ENCODE data around the gene CELA2B.
A peak's percentile ranks its signal among the peaks of the same experiment; 100 is the strongest.
"Not testable (repeated sequence)": the region's sequence is repeated elsewhere in the genome, so short reads cannot be mapped to it uniquely, and the experiment has no call there.

Gene CELA2B

GRCh38 chr1:15430787-15431570, 44.9 kb upstream of the CELA2B start:
- TF ChIP-seq, protein P1, sequence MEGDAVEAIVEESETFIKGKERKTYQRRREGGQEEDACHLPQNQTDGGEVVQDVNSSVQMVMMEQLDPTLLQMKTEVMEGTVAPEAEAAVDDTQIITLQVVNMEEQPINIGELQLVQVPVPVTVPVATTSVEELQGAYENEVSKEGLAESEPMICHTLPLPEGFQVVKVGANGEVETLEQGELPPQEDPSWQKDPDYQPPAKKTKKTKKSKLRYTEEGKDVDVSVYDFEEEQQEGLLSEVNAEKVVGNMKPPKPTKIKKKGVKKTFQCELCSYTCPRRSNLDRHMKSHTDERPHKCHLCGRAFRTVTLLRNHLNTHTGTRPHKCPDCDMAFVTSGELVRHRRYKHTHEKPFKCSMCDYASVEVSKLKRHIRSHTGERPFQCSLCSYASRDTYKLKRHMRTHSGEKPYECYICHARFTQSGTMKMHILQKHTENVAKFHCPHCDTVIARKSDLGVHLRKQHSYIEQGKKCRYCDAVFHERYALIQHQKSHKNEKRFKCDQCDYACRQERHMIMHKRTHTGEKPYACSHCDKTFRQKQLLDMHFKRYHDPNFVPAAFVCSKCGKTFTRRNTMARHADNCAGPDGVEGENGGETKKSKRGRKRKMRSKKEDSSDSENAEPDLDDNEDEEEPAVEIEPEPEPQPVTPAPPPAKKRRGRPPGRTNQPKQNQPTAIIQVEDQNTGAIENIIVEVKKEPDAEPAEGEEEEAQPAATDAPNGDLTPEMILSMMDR (IDR thresholded peaks at IDR 0.05; ENCODE audit: borderline replicate concordance, control extremely low read depth, extremely low read depth, insufficient read depth, missing control alignments), result peak; percentile 95
- in situ Hi-C loops (cut with MboI; ENCODE audit: low sequenced_read_pairs, unreplicated experiment), result no loop called here
- peak; percentile 91 for DNase-seq (ENCODE audit: low spot score)

- DNase-seq (ENCODE audit: low spot score), result no peak
- TF ChIP-seq, protein P1 (IDR thresholded peaks at IDR 0.05; ENCODE audit: borderline replicate concordance, control extremely low read depth, extremely low read depth, insufficient read depth, missing control alignments), result no peak
- in situ Hi-C loops (cut with MboI; ENCODE audit: low sequenced_read_pairs, unreplicated experiment), result no loop called here
Observed at GRCh38 chr1:15431571-15431948, 44.3 kb upstream of the CELA2B start.

DNA sequence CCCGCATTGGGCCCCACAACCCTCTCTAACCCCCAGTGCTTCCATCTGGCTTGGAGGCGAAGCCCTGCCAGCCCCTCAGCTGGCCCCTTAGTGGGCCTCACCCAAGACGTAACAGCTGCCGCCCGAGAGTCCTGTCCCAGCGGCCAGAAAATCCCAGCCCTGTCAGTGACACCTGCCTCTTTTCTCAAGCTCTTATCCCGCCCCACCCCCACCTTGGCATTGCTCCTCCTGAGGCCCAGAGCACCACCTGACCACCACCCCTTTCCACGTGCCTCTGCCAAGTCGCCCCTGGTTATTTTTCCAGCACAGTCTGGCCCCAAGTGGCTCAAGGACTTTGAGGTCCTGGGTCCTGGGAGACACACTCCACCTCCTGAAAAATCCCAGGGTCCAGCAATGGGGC, 43.6 kb upstream of the CELA2B start:
- DNase-seq (ENCODE audit: low spot score), result no peak
- in situ Hi-C loops (cut with MboI; ENCODE audit: low sequenced_read_pairs, unreplicated experiment), result no loop called here
- TF ChIP-seq, protein P1 (IDR thresholded peaks at IDR 0.05; ENCODE audit: borderline replicate concordance, control extremely low read depth, extremely low read depth, insufficient read depth, missing control alignments), result no peak

- TF ChIP-seq, protein P1 (IDR thresholded peaks at IDR 0.05; ENCODE audit: borderline replicate concordance, control extremely low read depth, extremely low read depth, insufficient read depth, missing control alignments), result no peak
- no peak for DNase-seq (ENCODE audit: low spot score)
- in situ Hi-C loops (cut with MboI; ENCODE audit: low sequenced_read_pairs, unreplicated experiment), result no loop called here
Observed at GRCh38 chr1:15433471-15433870, 42.4 kb upstream of the CELA2B start.

DNA sequence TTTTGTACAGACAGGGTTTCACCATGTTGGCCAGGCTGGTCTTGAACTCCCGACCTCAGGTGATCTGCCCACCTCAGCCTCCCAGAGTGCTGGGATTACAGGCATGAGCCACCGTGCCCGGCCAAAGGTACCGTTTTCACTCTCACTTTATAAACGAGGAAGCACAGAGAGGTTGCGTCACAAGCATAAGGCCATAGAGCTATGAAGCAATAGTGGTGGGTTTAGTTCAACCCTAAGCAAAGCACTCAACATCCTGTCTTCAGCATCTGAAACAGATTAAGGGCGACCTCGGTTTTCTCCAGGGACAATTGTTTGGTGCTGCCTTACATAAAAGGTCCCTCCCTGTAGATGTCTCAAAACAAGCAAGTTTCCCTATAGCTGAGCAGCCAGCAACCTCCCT, 41.2 kb upstream of the CELA2B start:
- DNase-seq (ENCODE audit: low spot score); in situ Hi-C loops (cut with MboI; ENCODE audit: low sequenced_read_pairs, unreplicated experiment): not testable (repeated sequence)

DNA sequence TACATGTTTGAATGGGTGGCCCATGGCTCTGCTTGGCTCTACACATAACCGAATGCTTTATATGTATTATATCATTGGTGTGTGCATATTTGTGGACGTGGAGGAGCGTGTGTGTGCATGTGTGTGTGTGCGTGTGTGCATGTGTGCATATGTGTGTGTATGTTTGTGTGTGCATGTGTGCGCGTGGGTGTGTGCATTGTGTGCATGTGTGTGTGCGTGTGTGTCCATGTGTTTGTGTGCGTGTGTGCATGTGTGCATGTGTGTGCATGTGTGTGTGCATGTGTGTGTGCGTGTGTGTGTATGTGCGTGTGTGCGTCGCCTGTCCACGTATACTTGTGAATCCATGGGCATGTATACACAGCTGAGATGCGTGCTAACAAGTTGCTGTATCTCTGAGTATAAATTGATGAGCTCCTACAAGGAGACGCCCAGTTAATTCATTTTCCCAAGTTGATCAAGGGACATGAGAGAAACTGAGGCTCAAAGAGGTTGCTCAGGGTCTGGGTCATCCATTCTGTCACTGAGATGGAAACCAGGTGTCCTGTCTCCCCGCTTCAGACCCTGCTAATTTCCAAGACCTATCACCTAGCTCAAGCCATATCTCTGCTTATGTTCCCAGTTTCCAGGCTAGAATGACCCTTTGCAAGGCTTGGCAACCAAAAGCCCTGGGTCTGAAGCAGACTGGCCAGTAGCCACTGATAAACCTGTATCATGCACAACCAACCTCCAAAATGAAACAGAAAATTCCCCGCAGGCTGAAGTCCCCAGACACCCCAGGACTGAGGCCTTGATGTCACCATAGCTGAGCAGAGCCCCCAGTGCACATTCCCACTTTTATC, 40.4 kb upstream of the CELA2B start:
- DNase-seq (ENCODE audit: low spot score), result no peak
- TF ChIP-seq, protein P1 (IDR thresholded peaks at IDR 0.05; ENCODE audit: borderline replicate concordance, control extremely low read depth, extremely low read depth, insufficient read depth, missing control alignments), result no peak
- in situ Hi-C loops (cut with MboI; ENCODE audit: low sequenced_read_pairs, unreplicated experiment), result no loop called here

Measured in GM13976 (cell line).